Measurements from ENCODE around the gene EGFL7.

EGFL7 gene

DNA sequence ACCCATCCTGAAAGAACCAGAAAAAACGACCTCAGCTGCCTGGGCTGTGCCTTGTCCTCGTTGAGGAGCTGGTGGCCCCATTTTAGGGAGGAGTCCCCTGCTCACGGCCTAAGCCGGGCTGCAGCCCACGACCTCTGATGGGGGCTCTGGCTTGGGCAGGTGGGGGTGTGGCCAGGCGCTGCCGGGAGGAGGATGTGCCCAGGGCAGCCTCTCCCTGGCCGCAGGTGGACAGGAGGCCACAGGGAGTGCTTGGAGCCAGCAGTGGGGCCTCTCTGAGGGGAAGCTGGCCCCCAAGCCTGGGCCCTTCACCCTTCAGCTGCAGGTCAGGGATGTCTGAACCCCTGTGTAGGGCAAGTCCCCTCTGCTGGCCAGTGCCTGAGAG is 52.2 kb downstream of the EGFL7 start:
- no peak overlapping the region for H3K4me3 ChIP-seq (ENCODE audit: low read depth, low read length)
- no peak for DNase-seq (ENCODE audit: low read depth)
- TF ChIP-seq, protein P1, sequence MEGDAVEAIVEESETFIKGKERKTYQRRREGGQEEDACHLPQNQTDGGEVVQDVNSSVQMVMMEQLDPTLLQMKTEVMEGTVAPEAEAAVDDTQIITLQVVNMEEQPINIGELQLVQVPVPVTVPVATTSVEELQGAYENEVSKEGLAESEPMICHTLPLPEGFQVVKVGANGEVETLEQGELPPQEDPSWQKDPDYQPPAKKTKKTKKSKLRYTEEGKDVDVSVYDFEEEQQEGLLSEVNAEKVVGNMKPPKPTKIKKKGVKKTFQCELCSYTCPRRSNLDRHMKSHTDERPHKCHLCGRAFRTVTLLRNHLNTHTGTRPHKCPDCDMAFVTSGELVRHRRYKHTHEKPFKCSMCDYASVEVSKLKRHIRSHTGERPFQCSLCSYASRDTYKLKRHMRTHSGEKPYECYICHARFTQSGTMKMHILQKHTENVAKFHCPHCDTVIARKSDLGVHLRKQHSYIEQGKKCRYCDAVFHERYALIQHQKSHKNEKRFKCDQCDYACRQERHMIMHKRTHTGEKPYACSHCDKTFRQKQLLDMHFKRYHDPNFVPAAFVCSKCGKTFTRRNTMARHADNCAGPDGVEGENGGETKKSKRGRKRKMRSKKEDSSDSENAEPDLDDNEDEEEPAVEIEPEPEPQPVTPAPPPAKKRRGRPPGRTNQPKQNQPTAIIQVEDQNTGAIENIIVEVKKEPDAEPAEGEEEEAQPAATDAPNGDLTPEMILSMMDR (IDR thresholded peaks at IDR 0.05; ENCODE audit: control insufficient read depth, extremely low read depth, insufficient read depth), result no peak

DNA sequence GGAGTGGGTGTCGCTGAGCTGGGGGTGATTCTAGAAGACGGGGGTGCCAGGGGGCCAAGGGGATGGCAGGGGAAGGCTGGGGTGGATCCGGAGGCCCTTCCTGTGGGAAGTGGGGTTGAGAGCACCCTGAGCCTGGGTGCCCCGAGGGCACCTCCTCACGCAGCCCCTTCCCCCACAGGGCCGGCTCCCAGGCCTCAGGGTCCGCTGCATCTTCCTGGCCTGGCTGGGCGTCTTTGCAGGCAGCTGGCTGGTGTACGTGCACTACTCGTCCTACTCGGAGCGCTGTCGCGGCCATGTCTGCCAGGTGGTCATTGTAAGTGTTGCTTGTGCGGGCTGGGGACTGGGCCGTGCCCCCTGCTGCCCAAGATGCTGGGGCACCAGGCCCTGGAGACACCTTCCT is 54.7 kb downstream of the EGFL7 start:
- H3K4me3 ChIP-seq (ENCODE audit: low read depth, low read length), result no peak overlapping the region
- DNase-seq (ENCODE audit: low read depth), result no peak
- TF ChIP-seq, protein P1 (IDR thresholded peaks at IDR 0.05; ENCODE audit: control insufficient read depth, extremely low read depth, insufficient read depth), result no peak

DNA sequence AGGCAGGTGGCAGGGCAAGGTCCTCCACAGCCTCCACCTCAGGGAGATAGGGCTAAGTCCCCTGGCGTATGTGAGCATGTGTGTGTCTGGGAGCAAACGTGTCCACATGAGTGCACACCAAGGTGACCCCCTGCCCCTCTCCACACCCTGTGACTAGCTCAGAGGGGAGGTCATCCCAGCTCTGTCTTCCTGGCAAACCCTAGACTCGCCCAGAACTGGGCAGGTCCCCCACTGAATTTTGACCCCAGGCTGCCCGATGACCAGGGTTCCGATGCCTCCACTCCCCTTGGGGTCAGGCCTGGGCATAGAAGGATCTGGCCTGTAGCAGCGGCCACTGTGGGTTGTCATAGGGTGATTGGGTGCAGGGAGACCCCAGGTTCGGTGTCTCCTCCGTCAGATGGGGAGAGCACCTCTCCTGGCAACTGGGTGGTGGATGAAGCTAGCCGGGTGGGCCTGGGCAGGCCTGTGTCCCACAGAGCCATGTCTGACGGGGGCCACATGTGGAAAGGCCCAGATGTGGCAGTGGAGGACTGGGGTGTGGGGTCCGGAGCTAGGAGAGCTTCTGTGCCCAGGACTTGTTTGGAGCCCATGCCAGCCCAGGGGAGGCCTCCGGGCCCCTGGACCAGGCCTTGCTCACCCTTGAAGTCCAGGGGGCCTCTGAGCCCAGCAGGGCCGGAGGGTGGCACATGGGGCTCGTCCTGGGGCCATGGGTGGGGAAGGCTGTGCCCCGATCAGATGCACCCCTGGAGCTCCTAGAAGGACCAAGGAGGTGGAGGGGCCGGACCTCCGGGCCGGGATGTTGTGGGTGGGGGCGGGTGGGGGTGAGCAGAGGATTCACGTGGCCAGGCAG is 55.9 kb downstream of the EGFL7 start:
- TF ChIP-seq, protein P1 (IDR thresholded peaks at IDR 0.05; ENCODE audit: control insufficient read depth, extremely low read depth, insufficient read depth), result no peak
- H3K4me3 ChIP-seq (ENCODE audit: low read depth, low read length), result no peak overlapping the region
- no peak for DNase-seq (ENCODE audit: low read depth)

DNA sequence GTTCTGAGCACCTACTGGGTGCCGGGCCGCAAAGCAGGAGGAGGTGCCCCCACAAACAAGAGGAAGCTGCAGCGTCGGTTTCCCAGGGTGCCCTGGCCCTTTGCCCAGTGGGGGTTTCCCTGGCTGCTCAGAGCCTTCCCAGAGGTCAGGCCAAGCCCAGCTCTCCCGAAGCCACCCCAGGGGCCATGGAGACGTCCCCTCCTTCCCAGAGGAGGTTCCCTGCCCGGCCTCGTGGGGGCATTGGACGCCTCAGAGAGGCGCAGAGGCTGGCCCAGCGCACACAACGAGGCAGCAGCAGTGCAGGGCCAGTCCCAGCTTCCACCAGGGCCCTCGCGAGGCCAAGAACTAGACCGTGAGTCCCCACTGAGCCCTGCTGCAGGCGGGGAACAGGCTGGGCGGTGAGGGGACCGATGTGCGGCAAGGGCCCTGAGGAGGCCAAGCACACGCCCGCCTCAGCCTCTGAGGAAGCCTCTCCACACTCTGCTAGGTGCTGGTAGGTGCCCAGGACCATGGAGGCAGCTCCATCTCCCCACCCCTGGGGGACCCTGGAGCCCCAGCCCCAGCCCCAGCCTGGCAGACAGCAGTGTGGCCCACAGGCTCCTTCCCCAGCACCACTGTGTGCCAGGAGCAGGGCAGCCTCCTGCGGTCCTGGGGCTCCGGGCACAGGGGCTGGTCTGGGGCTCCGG is 56.6 kb downstream of the EGFL7 start:
- no peak for DNase-seq (ENCODE audit: low read depth)
- TF ChIP-seq, protein P1 (IDR thresholded peaks at IDR 0.05; ENCODE audit: control insufficient read depth, extremely low read depth, insufficient read depth), result no peak
- no peak overlapping the region for H3K4me3 ChIP-seq (ENCODE audit: low read depth, low read length)

DNA sequence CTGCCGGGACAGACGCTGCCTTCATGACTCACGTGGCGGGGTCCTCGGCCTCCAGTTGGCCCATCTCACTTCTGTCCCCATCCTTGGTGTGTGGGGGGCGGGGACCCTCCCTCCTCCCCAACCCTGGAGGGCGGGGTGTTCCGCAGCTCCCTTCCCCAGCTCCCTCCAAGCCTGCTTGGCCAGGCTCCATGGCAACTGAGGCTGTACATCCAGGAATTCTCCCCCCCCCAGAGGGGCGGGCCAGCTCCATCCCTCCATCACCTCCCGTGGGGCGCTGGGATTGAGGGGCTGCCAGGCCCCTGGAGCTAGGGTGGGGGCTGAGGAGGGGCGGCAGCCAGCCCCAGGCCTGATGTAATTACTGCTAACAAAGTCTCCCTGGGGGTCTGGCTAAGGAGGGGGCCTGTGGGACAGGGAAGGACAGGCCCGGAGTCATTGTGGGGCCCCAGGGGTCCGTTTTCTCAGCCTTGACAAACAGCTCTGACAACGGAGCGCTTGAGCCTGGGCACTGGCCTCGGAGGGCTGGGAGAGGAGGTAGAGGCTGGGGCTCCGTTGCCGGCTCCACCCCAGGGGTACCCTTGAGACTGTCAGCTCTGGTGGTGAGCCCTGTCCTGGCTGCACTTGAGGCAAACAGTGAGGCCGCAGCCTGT is 57.7 kb downstream of the EGFL7 start:
- H3K4me3 ChIP-seq (ENCODE audit: low read depth, low read length), result no peak overlapping the region
- no peak for DNase-seq (ENCODE audit: low read depth)
- TF ChIP-seq, protein P1 (IDR thresholded peaks at IDR 0.05; ENCODE audit: control insufficient read depth, extremely low read depth, insufficient read depth), result no peak

DNA sequence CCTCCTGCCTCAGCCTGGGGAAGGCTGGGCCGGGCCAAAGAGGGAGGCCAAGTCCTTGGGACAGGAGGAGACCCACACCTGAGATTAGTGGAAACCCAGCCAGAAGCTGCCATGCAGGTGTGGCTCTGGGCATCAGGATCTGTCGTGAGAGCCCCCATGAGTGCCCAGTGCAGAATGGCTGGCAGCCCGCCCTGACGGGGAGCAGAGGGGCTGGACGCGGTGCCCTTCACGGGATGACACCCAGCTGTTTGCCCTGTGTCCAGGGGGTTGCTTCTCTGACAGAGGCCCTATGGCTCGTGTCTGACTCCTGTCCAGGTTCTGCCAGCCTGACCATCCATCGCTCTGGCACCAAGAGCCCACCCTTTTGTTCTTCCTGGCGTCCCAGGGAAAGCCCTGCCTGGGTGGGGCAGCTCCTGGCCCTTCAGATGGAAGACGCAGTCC is 58.2 kb downstream of the EGFL7 start:
- TF ChIP-seq, protein P1 (IDR thresholded peaks at IDR 0.05; ENCODE audit: control insufficient read depth, extremely low read depth, insufficient read depth), result no peak
- no peak for DNase-seq (ENCODE audit: low read depth)
- H3K4me3 ChIP-seq (ENCODE audit: low read depth, low read length), result no peak overlapping the region
